Activated T-helper 9 cell treated with anti-CD3 and anti-CD28 coated beads, Interleukin-2, amount 50 U/mL, for 16 hours (primary cell): ENCODE measurements around the gene EPO.
"Not testable (repeated sequence)": the region's sequence is repeated elsewhere in the genome, so short reads cannot be mapped to it uniquely, and the experiment has no call there.

Experiments
- DNase-seq: peaks from one replicate; pipeline ENCODE4 v3.0.0-alpha.2; 2020; ENCODE audit warnings: low read depth

EPO gene

GRCh38 chr7:100705753-100706671 lies 14.3 kb upstream of the EPO start, which contains the start of gene POP7:
POP7 (plus strand) TSS chr7:100706121; CDS start chr7:100706831, 710 bp downstream.
- peak; percentile 99 for DNase-seq

GRCh38 chr7:100706672-100707311 lies 13.5 kb upstream of the EPO start:
- DNase-seq: no peak

GRCh38 chr7:100708395-100708794 lies 11.9 kb upstream of the EPO start:
- DNase-seq: no peak

- DNase-seq: no peak
Observed at GRCh38 chr7:100710452-100710851, 9.8 kb upstream of the EPO start.

- DNase-seq: no peak
Observed at GRCh38 chr7:100711369-100711768, 8.9 kb upstream of the EPO start.

- DNase-seq: no peak
Observed at GRCh38 chr7:100714725-100715124, 5.5 kb upstream of the EPO start.

- not testable (repeated sequence) for DNase-seq
Observed at GRCh38 chr7:100717073-100717472, 3.2 kb upstream of the EPO start.

GRCh38 chr7:100719523-100720278 lies 567 bp upstream of the EPO start:
- no peak for DNase-seq

GRCh38 chr7:100720671-100721504 lies 620 bp downstream of the EPO start:
- no peak for DNase-seq

GRCh38 chr7:100721505-100721812 lies 1.2 kb downstream of the EPO start:
- DNase-seq: no peak

GRCh38 chr7:100722480-100723212 lies 2.4 kb downstream of the EPO start:
- no peak for DNase-seq

GRCh38 chr7:100723732-100724275 lies 3.5 kb downstream of the EPO start:
- DNase-seq: no peak

GRCh38 chr7:100724364-100724763 lies 4.1 kb downstream of the EPO start:
- DNase-seq: not testable (repeated sequence)

GRCh38 chr7:100726996-100727761 lies 6.9 kb downstream of the EPO start:
- no peak for DNase-seq

GRCh38 chr7:100728196-100728595 lies 7.9 kb downstream of the EPO start:
- no peak for DNase-seq

GRCh38 chr7:100730136-100730800 lies 10.0 kb downstream of the EPO start:
- no peak for DNase-seq

- no peak for DNase-seq
Observed at GRCh38 chr7:100731937-100732636, 11.8 kb downstream of the EPO start.

- DNase-seq: no peak
Observed at GRCh38 chr7:100735730-100736129, 15.5 kb downstream of the EPO start.

- DNase-seq: no peak
Observed at GRCh38 chr7:100736671-100737070, 16.4 kb downstream of the EPO start.
